ENCODE results near the gene CHAF1A. TPM values are rescaled to one million over a fixed set of nuclear protein-coding genes. Genes with fewer than 3 reads are reported as not detected.
A peak's percentile ranks its signal among the peaks of the same experiment; 100 is the strongest.

The CHAF1A gene
- polyA plus RNA-seq (ENCODE audit: insufficient read depth in 1 of 5, insufficient read length in 5 of 5, low replicate concordance in 1 of 5), result 10 to 100 TPM; 16.8 to 29.1 (median 24.7) TPM
- long read RNA-seq, donor 1, partial matches to known transcripts, result 22 of 24 reads
- long read RNA-seq, donor 1, other reads (novel, unspliced or antisense), result 0 of 24 reads
- long read RNA-seq, donor 2, partial matches to known transcripts, result 17 of 17 reads
- long read RNA-seq, donor 2, other reads (novel, unspliced or antisense), result 0 of 17 reads
- long read RNA-seq, donor 3, partial matches to known transcripts, result 10 of 11 reads
- long read RNA-seq, donor 3, other reads (novel, unspliced or antisense), result 0 of 11 reads
- long read RNA-seq, donor 4, partial matches to known transcripts, result 12 of 13 reads
- long read RNA-seq, donor 4, other reads (novel, unspliced or antisense), result 0 of 13 reads
- long read RNA-seq, donor 5, partial matches to known transcripts, result 27 of 28 reads
- long read RNA-seq, donor 5, other reads (novel, unspliced or antisense), result 0 of 28 reads
- long read RNA-seq, donor 6, partial matches to known transcripts, result 20 of 21 reads
- long read RNA-seq, donor 6, other reads (novel, unspliced or antisense), result 0 of 21 reads
- long read RNA-seq, donor 7, partial matches to known transcripts, result 23 of 23 reads
- long read RNA-seq, donor 7, other reads (novel, unspliced or antisense), result 0 of 23 reads
- long read RNA-seq, donor 8, partial matches to known transcripts, result 7 of 8 reads
- long read RNA-seq, donor 8, other reads (novel, unspliced or antisense), result 0 of 8 reads

DNA sequence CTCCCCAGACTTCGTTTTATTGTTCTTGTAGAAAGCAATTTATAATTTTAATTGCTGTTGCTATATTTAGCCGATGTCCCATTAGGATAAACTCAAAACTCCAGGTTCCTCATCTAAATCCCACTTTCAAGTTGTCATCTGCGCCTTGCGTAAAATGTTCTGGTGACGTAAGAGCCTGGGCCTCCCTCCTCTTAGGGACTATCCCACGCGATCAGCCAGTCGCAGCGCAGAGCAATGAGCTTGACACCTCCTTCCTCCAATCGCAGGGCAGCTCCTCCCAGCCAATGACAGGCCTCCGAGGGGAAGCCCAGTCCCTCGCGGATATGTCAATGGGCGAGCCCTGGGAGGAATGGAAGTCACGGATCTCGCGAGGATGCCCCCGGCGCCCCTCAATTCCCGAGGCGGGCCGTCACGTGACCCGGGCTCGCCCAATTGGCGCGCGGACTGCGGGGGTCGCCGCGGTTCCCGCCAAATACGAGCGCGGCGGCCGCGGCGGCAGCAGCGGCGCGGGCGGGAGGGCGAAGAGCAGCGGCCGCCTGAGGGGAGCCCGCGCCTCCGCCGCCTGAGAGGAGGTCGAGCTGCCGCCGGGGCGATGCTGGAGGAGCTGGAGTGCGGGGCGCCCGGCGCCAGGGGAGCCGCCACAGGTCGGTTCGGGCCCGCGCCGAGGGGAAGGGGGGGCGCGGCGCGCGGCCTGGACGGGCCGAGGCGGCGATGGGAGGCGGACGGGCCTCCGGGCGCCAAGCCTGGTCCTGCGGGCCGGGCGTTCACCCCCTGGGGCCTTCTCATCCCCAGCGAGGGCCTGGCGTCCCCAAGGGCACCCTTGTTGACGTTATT, at the start of gene CHAF1A:
CHAF1A (plus strand) TSS at position 470 of the 834 bp plus-strand sequence; CDS start at position 593, 123 bp downstream.
- DNase-seq, result peak; percentile 99

GRCh38 chr19:4352701-4353121, 49.7 kb upstream of the CHAF1A start:
- DNase-seq, result no peak

DNA sequence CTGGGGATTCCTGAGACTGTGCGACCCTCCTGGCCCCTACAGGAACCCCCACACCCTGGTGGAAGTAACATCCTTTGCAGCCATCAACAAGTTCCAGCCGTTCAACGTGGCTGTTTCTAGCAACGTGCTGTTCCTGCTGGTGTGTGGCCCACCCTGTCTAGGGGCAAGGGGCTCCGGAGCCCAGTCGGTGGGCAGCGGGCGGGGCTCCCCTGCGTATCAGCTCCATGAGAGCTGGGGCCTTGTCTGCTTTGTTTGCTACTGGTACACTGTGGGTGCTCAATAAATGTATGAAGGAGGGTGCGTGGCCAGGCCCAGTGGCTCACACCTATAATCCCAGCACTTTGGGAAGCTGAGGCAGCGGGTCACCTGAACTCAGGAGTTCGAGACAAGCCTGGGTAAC, 48.2 kb upstream of the CHAF1A start:
- DNase-seq, result no peak

- no peak for DNase-seq
These were observed 47.5 kb upstream of the CHAF1A start for GRCh38 chr19:4354897-4355296.

DNA sequence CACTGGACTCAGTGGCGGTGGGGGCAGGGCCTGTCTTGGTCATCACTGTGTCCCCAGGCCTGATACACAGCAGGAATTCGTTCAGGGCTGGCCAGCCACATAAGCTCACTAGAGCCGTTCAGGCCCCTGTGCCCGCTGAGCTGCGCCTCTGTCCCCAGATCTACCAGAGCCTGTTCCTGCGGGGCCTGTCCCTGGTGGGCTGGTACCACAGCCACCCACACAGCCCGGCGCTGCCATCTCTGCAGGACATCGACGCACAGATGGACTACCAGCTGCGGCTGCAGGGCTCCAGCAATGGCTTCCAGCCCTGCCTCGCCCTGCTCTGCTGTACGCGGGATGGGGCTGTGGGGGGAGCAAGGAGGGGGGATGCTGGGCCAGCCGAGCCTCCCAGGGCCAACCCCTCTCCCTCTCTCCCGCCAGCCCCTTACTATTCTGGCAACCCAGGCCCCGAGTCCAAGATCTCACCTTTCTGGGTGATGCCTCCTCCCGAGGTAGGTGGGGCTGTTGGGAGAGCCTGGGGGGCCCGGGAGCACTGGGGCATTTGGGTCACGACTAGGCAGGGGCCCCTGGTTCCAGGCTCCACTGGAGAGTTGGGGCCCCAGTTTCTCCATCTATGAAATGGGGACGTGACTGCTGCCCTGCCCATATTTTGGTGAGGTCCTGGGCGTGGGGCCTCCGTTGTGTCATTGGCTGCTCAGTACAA, 45.2 kb upstream of the CHAF1A start:
- DNase-seq, result no peak

- DNase-seq, result no peak
These were observed 44.5 kb upstream of the CHAF1A start for GRCh38 chr19:4357921-4358326.

DNA sequence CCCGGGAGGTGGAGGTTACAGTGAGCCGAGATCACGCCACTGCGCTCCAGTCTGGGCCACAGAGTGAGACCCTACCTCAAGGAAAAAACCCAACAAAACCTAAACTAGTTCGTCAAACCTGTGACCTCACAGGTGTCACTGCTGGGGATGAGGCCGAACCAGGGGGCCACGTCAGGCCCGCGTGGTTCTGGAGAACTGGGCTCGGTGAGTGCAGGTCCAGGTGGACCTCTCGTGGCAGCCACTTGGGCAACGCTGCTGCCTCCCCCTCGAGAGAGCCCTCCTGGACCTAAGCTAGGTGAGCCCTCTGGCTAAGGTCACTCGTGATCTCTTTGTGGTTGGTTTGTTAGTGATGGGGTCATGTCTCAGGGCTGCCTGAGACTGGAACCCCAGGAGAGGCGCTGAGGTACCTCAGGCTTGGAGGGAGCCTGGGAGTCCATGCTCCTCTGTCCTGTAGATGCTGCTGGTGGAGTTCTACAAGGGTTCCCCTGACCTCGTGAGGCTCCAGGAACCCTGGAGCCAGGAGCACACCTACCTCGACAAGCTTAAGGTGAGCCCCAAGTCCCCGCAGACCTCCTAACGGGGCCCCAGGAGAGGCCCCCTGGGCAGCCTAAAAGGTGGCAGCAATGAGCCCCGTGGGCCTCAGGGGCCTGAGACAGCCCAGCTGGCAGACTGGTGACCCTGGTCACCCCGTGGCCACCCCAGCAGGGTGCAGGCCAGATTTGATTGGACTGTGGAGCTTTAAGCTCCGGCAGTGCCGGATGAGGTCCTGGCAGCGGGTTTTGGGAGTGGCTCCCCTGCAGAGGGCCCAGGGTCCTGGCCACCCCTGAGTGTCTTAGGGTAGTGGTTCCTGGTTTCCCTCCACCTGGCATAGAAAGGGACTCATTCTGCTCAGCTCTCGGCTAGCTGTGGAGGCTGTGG, 43.5 kb upstream of the CHAF1A start:
- DNase-seq, result no peak

GRCh38 chr19:4359627-4360000, 42.8 kb upstream of the CHAF1A start:
- no peak for DNase-seq

DNA sequence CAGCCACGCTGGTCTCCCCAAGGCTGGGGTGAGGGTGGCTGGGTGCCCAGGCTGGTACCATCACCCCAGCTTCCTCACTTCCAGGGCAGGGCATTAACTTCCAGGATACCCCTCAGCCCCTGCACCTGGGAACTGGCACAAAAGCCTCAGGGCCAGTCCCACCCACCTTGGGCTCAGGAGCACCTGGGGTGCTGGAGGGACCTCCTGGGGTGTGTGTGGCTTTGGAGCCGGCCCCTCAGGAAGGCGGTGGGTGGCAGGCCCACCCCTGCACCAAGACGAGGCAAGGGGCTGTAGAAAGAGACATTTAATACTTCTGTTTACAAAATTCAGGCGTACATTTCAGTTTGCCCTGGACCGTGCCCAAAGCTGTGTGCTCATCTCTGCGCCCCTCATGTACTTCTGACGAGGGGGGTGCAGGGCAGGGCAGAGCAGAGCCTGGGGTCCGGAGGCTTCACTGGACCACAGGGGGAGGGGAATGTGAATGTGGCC, 42.3 kb upstream of the CHAF1A start:
- DNase-seq, result no peak

DNA sequence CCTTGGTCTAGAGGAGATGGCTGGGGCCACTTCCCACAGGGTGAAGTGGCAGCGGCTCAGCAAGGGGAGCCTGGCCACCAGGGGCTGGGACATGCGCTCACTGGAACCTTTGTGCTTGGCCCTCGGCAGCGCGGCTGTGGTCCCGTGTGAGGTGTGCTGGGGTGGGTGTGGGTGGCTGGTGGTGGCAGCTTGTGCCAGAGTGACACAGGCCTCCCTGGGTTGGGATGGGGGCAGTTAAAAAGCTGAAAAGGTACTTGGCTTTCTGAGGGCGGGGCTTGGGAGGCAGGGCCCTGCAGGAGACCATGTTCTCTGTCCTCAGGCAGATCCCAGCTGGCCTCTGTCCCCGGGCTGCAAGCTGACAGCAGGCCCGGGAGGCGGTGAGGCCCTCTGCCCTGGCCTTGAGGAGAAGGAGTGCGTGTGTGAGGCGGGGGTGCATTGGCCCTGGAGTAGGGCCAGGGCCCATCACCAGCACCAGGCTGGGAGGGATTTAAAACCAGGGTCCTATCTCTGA, 41.7 kb upstream of the CHAF1A start:
- peak in 1 of 2 donors; percentile 75 for DNase-seq

DNA sequence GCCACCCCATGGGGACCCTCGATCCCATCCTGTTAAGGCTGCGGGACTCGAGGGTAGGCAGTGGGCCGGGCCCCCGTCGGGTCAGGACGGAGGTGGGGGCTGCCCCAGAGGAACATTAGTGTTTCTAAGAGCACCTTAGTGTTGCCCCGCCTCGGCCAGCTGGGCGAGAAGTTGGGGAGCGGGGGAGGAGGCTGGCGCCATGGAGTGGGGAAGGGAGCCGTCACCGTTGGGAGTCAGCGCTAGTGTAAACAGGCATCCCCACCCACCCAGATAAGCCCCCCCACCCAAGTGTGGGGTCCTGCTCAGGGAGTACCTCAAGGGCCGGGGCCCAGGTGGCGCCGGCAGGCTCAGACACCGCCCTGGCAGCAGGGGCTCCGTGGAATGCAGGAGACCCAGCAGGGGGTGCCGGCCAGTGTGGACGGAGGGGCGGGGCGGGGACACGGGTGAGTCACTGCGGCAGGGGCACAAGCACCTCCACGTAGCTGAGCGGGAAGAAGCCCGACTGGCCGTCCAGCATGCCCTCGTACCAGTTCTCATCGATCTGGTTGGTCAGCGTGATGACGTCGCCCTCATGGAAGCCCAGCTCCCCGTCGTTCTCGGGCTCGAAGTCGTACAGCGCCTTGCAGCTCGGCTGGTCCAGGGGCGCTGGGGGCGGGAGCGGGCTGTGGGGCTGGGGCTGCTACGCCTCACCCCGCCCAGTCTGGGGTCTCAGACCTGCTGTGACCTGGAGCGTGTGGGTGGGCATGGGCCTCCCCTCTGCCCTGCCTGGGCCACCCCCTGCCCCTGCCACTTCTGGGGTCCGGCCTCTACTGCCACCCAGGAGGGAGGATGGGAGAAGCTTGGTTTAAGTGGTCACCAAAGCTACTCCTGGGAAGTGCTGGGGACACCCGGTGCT, 41.0 kb upstream of the CHAF1A start:
- DNase-seq, result no peak

- no peak for DNase-seq
These were observed 40.2 kb upstream of the CHAF1A start for GRCh38 chr19:4362101-4362828.

DNA sequence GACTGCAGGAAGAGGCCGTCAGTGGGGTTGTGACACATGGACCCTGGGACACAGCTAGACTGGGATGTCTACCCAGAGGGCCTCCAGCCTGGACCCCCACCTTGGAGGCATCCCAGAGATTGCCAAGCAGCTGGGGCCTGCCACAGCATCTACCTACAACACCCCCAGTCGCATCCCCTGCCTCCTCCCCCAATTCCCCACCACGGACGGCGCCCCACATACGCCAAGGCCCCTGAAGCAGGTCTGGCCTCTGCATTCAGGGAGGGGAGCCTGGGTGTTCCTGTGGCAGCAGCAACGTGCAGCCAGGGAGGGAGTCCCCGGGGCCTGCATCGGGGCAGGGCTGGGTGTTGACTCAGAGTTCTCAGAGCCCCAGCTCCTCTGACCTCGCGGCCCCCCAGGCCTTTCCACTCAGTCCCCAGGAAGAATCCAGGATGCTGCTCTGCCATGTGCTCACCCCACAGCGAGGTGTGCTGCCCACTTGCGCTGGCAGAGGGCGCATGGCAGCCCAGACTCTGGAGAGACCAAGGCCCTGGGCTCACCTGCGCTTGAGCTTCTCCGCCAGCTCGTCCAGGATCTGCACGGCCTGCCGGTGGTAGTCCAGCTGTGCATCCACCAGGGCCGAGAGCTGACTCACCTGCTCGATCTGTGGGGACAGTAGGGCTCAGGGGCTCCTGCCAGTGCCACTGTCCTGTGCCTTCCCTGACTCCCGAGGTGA, 39.5 kb upstream of the CHAF1A start:
- no peak for DNase-seq

- DNase-seq, result no peak
These were observed 38.7 kb upstream of the CHAF1A start for GRCh38 chr19:4363571-4364304.

DNA sequence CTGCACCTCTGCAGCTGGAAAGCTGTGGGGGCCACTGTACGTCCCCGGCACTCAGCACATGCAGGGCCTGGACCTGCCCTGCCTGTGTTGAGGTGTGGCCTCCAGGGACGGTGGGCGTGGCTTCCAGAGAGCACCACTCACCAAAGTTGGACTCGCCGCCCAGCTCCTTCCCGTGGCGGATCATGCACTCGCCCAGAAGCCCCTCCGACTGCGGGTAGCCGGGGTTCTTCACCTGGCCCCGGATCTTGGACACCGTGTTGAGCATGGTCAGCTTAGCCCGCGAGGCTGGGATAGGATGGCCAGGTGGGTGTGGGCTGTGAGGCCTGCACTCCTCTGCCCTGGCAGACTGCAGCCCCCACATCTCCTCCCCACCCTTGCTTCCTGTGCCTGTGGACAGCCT, 37.1 kb upstream of the CHAF1A start:
- DNase-seq, result no peak

GRCh38 chr19:4365791-4366665, 36.4 kb upstream of the CHAF1A start:
- no peak for DNase-seq
